SK-N-SH (cell line): ENCODE measurements around the gene LRRC8E.

Experiments
- NFIC ChIP-seq: IDR thresholded peaks from 2 replicates; pipeline ENCODE4 v1.4.0; 2012; ENCODE audit warnings: borderline replicate concordance
- TF ChIP-seq, protein P1 (sequence below): IDR thresholded peaks from 2 replicates; pipeline ENCODE4 v1.6.1; 2012; ENCODE audit warnings: mild to moderate bottlenecking, low read depth, low read length, moderate library complexity
- TF ChIP-seq, protein P2 (sequence below): IDR thresholded peaks from 2 replicates; pipeline ENCODE4 v1.4.0; 2012; ENCODE audit warnings: low read depth, borderline replicate concordance

DNA sequence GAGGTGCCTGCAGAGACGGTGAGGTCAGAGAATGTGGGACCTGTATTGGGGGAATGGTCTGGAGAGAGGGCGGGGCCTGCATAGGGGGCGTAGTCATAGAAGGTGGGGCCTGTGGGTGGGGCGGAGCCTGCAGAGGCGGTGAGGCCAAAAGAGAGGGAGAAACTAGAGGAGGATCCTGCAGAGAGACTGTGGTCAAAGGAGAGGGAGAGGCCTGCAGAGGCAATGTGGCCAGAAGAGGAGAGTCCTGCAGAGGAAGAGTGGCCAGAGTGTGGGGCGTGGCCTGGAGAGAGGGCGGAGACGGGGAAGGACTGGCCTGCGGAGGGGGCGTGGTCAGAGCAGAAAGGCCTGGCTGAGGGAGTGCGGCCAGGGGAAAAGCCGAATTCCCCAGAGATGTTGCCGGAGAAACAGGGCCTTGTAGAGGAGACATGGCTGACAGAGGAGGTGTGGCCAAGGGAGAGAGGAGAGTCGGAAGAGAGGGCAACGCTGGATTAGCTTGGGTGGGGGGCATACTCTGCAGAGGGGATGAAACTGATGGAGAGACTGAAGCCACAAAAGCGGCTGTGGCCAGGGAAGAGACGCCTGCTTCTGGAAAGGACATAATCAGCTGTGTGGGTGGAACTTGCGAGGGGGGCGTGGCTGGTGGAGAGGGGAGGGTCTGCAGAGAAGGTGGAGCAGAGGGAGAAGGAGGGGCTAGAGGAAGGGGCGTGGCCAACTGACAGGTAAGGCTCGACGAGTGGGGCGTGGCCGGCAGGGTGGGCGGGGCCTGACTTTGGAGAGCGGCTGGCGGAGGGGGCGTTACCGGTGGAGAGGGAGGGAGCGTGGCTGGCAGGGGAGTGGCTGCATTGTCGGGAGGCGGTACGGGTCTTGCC, 16.6 kb upstream of the LRRC8E start:
- TF ChIP-seq, protein P1, sequence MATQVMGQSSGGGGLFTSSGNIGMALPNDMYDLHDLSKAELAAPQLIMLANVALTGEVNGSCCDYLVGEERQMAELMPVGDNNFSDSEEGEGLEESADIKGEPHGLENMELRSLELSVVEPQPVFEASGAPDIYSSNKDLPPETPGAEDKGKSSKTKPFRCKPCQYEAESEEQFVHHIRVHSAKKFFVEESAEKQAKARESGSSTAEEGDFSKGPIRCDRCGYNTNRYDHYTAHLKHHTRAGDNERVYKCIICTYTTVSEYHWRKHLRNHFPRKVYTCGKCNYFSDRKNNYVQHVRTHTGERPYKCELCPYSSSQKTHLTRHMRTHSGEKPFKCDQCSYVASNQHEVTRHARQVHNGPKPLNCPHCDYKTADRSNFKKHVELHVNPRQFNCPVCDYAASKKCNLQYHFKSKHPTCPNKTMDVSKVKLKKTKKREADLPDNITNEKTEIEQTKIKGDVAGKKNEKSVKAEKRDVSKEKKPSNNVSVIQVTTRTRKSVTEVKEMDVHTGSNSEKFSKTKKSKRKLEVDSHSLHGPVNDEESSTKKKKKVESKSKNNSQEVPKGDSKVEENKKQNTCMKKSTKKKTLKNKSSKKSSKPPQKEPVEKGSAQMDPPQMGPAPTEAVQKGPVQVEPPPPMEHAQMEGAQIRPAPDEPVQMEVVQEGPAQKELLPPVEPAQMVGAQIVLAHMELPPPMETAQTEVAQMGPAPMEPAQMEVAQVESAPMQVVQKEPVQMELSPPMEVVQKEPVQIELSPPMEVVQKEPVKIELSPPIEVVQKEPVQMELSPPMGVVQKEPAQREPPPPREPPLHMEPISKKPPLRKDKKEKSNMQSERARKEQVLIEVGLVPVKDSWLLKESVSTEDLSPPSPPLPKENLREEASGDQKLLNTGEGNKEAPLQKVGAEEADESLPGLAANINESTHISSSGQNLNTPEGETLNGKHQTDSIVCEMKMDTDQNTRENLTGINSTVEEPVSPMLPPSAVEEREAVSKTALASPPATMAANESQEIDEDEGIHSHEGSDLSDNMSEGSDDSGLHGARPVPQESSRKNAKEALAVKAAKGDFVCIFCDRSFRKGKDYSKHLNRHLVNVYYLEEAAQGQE: no peak
- no peak for TF ChIP-seq NFIC
- TF ChIP-seq, protein P2, sequence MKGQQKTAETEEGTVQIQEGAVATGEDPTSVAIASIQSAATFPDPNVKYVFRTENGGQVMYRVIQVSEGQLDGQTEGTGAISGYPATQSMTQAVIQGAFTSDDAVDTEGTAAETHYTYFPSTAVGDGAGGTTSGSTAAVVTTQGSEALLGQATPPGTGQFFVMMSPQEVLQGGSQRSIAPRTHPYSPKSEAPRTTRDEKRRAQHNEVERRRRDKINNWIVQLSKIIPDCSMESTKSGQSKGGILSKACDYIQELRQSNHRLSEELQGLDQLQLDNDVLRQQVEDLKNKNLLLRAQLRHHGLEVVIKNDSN: no peak
